A204.1 (cell line): ENCODE measurements around the gene KIAA0408.
A peak's percentile ranks its signal among the peaks of the same experiment; 100 is the strongest.
"Not testable (repeated sequence)": the region's sequence is repeated elsewhere in the genome, so short reads cannot be mapped to it uniquely, and the experiment has no call there.

Experiments
- FAIRE-seq: peaks from 2 replicates; lab custom pipeline; 2012; peaks lifted over from hg19 to GRCh38; lab: Jason Lieb, UNC

The KIAA0408 gene

DNA sequence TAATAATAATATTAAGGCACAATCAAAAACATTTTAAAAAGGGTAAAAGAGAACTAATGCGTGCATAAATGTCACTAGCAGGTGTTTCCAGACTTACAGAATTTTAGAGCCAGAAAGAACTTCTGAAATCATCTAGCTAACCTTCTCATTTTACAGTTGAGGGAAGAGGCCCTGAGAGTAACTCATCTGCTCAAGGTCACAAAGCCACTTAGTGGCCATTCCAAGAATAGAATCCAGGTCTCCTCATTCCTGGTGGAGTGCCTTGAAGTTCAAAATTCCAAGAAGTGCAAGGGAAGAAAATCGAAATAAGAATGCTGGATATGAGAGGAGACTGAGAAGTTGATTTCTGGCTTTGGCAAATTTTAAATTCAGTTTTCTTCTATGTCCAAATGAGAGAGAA lies 3.2 kb upstream of the KIAA0408 start:
- FAIRE-seq, result no peak

- no peak for FAIRE-seq
These were observed 1.3 kb upstream of the KIAA0408 start for GRCh38 chr6:127460465-127460864.

GRCh38 chr6:127458817-127459216 lies 372 bp downstream of the KIAA0408 start:
- FAIRE-seq, result no peak

DNA sequence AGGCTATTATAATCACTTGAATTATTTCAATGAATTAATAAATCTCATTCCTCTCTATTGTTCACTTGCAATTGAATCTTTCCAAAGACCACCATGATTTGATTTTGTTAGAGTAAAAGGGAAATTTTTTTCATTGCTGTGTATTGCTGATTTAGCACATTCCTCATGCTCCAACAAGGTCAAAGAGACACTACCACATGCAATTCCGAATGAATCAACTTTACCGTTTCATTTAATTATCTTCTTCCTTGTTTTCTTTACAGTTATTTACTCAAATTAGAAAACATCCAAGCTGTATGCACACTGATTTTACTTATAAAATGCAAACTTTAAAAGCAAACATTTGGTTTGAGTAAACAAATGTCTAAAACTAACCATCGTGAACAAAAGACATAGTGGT lies 967 bp downstream of the KIAA0408 start:
- FAIRE-seq, result no peak

DNA sequence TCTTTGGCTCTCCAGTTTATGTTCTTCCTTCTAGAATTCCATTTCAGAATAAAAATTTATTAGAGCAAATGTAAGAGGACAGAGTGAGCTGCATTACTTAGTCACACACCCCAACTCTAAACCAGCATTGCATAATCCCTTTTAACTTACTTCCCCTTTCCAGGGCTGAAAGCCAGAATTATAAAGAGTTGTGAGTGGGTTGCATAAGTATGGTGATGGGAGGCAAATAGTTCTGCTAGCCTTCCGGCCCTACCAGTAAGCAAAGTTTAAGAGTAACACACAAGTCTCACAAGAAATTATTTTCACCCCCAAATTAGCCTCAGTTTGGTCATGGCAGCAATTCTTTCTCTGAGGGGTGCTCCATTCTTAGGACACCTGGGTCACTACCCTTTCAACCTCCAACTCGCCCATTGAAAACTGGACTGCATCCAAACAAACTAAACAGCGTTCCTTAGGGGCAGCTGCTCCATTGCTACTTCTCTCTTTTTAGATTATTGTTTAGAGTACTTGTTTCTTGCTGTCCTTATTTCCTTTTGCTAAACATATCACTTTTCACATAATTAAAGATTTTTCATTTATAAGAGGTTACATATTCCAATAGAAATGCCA lies 1.6 kb downstream of the KIAA0408 start:
- FAIRE-seq, result no peak

DNA sequence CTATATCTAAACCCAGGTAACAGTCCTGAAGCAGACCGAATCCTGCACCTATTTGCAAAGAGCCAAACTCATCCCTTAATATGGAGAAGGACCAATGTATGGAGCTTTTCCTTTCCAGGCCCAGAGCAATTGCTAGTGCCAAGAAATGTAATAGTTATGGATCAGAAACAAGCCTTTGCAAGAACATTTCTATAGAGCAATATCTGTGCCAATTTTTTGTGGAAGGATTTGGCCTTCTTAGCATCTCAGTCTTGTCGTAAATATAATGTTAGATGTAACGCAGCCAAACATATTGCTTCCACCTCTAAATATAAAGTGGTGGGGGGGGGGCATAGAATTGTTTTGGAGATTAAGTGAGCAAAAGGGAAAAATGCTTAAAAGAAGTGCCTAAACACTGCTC lies 2.7 kb downstream of the KIAA0408 start:
- FAIRE-seq, result no peak

DNA sequence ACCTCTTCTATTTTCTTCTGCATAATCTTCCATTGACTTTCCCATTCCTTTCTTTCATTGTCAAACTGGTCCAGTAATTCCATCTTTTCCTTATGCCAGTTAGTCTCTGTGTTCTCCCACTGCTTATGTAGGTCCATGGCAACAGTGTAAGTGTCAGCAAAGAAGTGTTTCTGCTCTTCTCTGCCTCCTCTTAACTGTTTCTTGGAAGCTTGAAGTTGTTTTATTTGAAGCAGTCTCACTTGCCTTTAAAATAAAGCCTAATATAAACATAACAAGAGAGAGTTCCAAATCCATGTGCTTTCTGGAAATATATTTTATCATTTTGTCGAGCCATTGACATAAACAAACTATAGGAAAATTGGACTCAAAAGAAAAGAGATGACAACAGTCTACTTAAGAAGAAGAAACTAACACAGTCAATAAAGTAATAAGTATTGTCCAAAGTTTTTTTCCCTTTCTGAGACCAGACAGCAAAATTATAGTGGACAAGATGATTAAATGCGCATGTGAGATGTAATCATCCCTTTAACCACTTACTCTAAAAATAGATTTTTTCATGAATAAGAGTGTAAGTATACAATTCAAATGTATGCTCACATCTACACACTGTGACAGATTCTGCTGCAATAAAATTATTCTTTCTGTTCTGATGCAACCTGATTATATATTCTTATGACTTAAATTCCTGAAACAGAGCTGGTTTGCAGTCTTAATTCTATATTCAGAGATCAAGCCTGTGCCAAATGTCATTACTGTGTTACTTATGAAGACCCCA lies 5.2 kb downstream of the KIAA0408 start:
- no peak for FAIRE-seq

- FAIRE-seq, result no peak
These were observed 6.4 kb downstream of the KIAA0408 start for GRCh38 chr6:127452803-127453202.

DNA sequence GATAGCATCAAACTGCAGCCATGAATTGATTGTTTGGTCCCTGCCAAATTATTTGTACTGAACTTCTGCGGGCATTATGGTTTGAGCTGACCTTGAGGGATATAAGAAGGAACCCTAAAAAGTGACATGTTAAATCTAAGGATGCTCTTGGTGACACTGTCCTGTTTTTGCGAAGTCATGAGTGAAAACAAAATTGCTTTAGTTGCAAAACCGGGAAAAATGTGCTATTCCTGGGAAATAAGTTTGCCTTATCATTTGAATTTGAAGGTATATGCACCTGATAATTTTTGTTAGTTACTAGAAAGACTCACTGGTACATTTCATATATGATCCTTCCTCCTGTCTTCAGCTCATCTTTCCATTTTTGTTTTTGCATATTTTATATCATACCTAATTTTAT lies 7.8 kb downstream of the KIAA0408 start:
- FAIRE-seq, result no peak

- FAIRE-seq, result no peak
These were observed 11.4 kb downstream of the KIAA0408 start for GRCh38 chr6:127447780-127448179.

DNA sequence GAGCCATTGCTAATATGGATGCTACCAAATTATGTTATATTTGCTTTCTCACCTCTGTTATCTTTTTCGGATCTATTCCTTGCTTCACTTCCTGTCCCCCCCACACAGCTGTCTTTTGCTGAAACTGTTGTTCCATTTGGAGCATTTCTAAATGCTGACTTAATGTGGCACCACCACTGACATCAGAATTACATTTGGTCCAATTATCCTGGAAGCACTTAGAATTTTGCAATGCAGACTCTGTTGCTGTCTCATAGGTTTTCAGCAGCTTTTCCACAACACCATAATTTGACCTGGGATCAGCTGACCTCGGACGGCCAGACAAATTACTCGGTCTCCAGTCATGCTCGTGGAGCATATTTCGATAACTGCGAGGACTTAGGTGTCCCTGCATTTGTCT lies 12.8 kb downstream of the KIAA0408 start:
- no peak for FAIRE-seq

DNA sequence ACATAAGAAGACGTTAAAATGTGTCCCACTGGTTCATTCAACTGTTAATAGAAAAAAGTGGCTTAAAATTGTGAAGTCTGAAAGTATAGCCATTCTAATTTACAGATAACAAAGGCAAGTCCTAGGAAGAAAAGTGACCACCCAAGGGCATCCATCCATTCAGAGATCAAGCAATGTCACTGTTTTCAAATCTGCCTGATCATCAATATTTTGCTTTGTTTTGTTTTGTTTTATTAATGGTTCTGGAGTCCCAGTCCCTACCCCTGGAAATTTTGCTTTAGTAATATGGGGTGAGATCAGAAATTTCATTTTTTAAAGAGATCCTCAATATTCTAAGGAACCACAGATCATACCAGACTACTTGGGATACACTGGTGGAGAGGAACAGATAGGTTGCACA lies 17.3 kb downstream of the KIAA0408 start:
- no peak for FAIRE-seq

DNA sequence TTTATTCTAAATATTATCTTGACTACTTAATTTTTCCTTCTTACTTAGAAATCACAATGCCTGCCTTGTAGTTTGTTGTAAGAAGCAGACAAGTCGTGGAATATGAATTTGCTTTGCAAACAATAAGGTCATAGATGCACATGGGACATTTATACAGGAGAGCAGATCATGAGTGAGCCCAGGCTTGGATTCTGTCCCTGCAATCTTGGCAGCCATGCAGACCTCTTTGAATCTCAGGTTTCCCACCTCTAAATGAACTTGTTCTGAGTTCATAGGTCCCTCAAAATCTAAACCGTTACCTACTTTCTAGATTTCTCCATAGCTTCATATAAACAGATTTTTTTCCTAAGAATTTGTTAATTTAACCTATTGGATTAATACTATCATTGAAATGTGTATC lies 19.5 kb downstream of the KIAA0408 start:
- FAIRE-seq, result peak; percentile 37

DNA sequence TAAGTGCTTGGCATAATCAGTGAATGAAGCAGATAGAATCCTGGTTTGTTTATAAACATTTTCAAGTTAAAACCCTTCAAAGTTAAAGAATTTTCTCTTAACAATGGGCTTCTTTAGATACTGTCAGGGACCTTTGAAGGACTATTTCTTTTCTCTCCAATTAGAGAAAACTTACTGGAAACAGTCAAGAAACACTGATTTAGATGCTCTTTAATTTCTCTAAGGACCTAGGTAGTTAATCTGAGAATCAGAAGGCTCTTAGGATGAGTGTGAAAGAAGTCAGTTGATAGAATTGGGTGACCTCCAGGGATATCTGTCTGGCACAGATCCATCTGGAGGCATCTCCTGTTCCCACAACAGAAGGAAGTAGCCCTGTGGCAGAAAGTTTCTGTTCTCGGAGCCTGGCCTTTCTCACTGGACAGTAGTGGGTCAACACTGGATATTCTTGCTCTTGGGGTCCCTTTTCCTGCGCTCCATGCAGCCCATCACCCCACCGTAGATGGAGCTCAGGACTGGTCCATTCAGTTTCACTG lies 22.5 kb downstream of the KIAA0408 start:
- no peak for FAIRE-seq

GRCh38 chr6:127435626-127436220 lies 23.5 kb downstream of the KIAA0408 start:
- no peak for FAIRE-seq

GRCh38 chr6:127434651-127435050 lies 24.5 kb downstream of the KIAA0408 start:
- FAIRE-seq, result no peak

DNA sequence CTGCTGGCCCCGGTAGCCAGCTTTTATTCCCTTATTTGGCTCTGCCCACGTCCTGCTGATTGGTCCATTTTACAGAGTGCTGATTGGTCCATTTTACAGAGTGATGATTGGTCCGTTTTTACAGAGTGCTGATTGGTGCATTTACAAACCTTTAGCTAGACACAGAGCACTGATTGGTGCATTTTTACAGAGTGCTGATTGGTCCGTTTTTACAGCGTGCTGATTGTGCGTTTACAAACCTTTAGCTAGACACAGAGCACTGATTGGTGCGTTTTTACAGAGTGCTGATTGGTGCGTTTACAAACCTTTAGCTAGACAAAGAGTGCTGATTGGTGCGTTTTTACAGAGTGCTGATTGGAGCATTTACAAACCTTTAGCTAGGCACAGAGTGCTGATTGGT lies 30.6 kb downstream of the KIAA0408 start:
- not testable (repeated sequence) for FAIRE-seq

- no peak for FAIRE-seq
These were observed 35.3 kb downstream of the KIAA0408 start for GRCh38 chr6:127423921-127424320.

DNA sequence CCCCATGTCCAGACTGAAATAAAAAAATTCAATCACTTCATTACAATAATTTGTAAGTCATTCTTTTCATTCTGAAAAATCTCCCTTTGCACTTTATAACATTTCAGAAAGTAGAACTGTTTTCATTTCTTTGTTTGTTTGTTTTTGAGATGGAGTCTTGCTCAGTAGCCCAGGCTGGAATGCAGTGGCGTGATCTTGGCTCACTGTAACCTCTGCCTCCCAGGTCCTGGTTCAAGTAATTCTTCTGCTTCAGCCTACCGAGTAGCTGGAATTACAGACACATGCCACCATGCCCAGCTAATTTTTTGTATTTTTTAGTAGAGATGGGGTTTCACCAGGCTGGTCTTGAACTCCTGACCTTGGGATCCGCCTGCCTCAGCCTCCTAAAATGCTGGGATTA lies 38.0 kb downstream of the KIAA0408 start:
- FAIRE-seq, result not testable (repeated sequence)

DNA sequence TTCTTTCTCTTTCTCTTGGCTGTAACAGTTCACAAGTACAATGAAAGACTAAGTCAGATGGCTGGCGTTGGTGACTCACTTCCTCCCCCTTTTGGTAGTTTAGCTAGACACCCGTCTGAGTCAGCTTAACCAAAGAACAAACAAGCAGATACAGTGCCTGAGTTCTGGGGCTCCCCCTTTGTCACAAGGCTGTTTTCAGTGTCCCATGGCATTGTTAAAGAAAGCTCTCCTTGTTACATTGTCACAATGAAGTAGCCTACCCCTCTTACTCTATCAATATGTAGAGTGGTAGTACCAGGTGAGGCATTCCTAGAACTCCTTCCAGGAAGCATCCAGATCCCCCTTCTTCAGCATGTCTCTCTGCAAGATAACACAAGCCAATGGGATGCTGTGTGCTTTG lies 38.6 kb downstream of the KIAA0408 start:
- FAIRE-seq, result peak; percentile 97

DNA sequence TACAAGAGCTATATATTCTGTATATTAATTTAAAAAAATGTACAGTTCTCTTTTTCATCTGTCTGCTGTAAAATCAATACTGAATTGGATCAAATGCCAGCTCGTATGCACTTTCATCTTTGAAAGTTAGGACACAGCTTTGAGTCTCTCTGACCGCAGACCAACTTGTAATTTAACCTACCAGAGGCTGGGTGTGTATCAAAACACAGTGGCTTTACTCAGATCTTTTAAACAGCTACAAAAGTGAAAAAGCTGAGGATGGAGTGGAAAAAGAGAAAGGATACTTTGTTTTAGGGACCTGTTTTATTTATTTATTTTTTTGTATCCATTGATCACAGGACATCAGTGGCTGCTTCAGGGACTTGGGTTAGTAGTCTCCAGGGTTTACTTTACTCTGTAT lies 44.1 kb downstream of the KIAA0408 start:
- FAIRE-seq, result no peak

DNA sequence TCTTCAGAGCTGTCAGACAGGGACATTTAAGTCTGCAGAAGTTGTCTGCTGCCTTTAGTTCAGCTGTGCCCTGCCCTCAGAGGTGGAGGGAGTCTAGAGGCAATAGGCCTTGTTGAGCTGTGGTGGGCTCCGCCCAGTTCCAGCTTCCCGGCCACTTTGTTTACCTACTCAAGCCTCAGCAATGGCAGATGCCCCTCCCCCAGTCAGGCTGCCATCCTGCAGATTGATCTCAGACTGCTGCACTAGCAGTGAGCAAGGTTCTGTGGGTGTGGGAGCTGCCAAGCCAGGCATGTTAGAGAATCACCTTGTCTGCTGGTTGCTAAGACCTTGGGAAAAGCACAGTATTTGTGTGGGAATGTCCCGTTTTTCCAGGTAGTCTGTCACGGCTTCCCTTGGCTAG lies 46.1 kb downstream of the KIAA0408 start:
- not testable (repeated sequence) for FAIRE-seq

- FAIRE-seq, result not testable (repeated sequence)
These were observed 47.2 kb downstream of the KIAA0408 start for GRCh38 chr6:127412016-127412415.
